HEK293 (cell line): ENCODE measurements around the gene ZNF274.

Experiments used
- CTCF ChIP-seq: fragments of 450-650 bp; formaldehyde crosslinking; IDR thresholded peaks from 2 replicates; pipeline ENCODE4 v1.5.1; 2016; ENCODE audit warnings: missing biosample characterization, missing genetic modification characterization
- TCF7L2 ChIP-seq: IDR thresholded peaks from 2 replicates; pipeline ENCODE4 v1.6.1; 2011; ENCODE audit warnings: low read depth, mild to moderate bottlenecking, inconsistent platforms, low read length, moderate library complexity, borderline replicate concordance
- ZNF274 ChIP-seq, 2 experiments: fragments of 200-500 bp in 1 of 2; fragments of 450-650 bp in 1 of 2; sonication (Bioruptor generic) in 1 of 2; formaldehyde crosslinking in 1 of 2; IDR thresholded peaks; 2 replicates each; pipeline versions ENCODE4 v1.5.1 to v1.6.1; 2014 to 2016; ENCODE audit warnings: borderline replicate concordance in 1 of 2, inconsistent platforms in 1 of 2, low read length in 1 of 2, missing biosample characterization in 1 of 2, missing genetic modification characterization in 1 of 2

- TF ChIP-seq TCF7L2 (no peak), ZNF274 (IDR thresholded peaks at IDR 0.05; ENCODE audit: low read length) (no peak), ZNF274 (tag by site-specific recombination; IDR thresholded peaks at IDR 0.05; ENCODE audit: borderline replicate concordance) (no peak), CTCF (tag by site-specific recombination) (no peak)
Measured at GRCh38 chr19:58227964-58228584, 45.2 kb downstream of the ZNF274 start.
